ENCODE data around the gene DGKI.

GRCh38 chr7:137757146-137757925, 89.4 kb downstream of the DGKI start:
- TF ChIP-seq CTCF (IDR thresholded peaks at IDR 0.05; ENCODE audit: low read depth, low read length, missing input control) (no peak), REST (IDR thresholded peaks at IDR 0.05) (no peak), RXRA (IDR thresholded peaks at IDR 0.05) (no peak), RAD21 (IDR thresholded peaks at IDR 0.05) (no peak), FOXA2 (IDR thresholded peaks at IDR 0.05) (no peak), TAF1 (conservative IDR thresholded peaks at IDR 0.05) (no peak), NR2F2 (IDR thresholded peaks at IDR 0.05) (no peak), YY1 (IDR thresholded peaks at IDR 0.05) (no peak), JUND (IDR thresholded peaks at IDR 0.05) (no peak), GABPA (IDR thresholded peaks at IDR 0.05 in 1 of 2, conservative IDR thresholded peaks at IDR 0.05 in 1 of 2) (no peak), FOXA1 (IDR thresholded peaks at IDR 0.05) (no peak)
- TF ChIP-seq, protein P1, sequence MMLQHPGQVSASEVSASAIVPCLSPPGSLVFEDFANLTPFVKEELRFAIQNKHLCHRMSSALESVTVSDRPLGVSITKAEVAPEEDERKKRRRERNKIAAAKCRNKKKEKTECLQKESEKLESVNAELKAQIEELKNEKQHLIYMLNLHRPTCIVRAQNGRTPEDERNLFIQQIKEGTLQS (IDR thresholded peaks at IDR 0.05): no peak
- TF ChIP-seq, protein P2, sequence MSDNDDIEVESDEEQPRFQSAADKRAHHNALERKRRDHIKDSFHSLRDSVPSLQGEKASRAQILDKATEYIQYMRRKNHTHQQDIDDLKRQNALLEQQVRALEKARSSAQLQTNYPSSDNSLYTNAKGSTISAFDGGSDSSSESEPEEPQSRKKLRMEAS (IDR thresholded peaks at IDR 0.05): no peak
